ENCODE data around the gene KIF26B. TPM values are rescaled to one million over a fixed set of nuclear protein-coding genes. Genes with fewer than 3 reads are reported as not detected.
"Not testable (repeated sequence)": the region's sequence is repeated elsewhere in the genome, so short reads cannot be mapped to it uniquely, and the experiment has no call there.

KIF26B gene
- total RNA-seq, 4 donors from 2014 or later: 2.4 to 6.7 (median 6.1) TPM

- WGBS, 2 donors: 76 to 81% methylated on average over 5 of the region's 5 CpGs
- H3K27me3 ChIP-seq: no peaks in the 10 kb centered on the region
- intact Hi-C loops (cut with DNase I): no loop called here
- no peak for DNase-seq
- no peak overlapping the region for H3K4me3 ChIP-seq (replicated peaks in 1 of 3)
- H3K4me1 ChIP-seq: no peaks in the 10 kb centered on the region
- no peak for TF ChIP-seq CTCF (IDR thresholded peaks at IDR 0.05)
- TF ChIP-seq POLR2A (IDR thresholded peaks at IDR 0.05): no peak
- no peak overlapping the region for H3K27ac ChIP-seq
- no peaks in the 10 kb centered on the region for H3K9me3 ChIP-seq
- no peaks in the 10 kb centered on the region for H3K36me3 ChIP-seq
These were observed 243.4 kb downstream of the KIF26B start for GRCh38 chr1:245398180-245398579.

DNA sequence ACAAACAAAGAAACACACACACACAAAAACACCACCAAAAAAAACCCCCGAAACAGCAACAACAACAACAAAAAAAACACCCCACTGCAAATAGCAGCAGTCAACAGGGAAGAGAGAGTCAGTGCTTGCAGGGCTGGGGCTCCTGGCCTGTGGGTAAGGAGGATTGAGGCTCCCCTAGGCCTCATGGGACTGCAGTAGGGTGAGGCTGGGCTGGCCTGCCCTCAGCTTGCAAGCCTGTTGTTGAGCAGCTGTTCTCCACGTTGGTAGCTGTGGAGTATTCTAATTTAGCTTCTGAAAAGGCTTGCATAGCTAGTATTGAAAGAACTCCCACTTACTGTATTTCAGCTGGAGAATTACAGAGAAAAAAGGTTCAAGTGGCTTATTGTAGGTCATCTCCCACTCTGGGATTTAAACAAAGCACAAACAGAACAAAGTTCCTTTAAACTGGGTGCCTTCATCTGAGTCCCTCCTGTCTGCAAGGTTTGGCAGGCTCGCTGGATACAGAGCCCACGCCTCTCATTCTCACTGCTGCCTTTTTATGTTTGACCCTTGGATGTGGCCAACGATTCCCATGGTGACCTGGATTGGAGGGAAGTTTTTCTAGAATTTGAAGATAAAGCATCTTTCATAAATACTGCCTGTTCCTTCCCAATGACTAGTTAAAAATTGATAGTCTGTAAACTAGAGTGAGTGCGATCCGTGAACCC is 247.2 kb downstream of the KIF26B start:
- no peak for DNase-seq
- intact Hi-C loops (cut with DNase I): no loop called here

GRCh38 chr1:245402998-245403397 is 248.2 kb downstream of the KIF26B start:
- intact Hi-C loops (cut with DNase I); DNase-seq; H3K27me3 ChIP-seq; H3K4me1 ChIP-seq; H3K36me3 ChIP-seq; H3K9me3 ChIP-seq; H3K4me3 ChIP-seq (replicated peaks in 1 of 3); H3K27ac ChIP-seq: not testable (repeated sequence)
- WGBS, 2 donors: 97 to 98% methylated on average over 4 of the region's 4 CpGs

More for the DNA sequence above, 247.2 kb downstream of the KIF26B start:
- no peaks in the 10 kb centered on the region for H3K9me3 ChIP-seq
- no peaks in the 10 kb centered on the region for H3K27me3 ChIP-seq
- WGBS, 2 donors: 82 to 85% methylated on average over 7 of the region's 7 CpGs
- H3K4me3 ChIP-seq (replicated peaks in 1 of 3): no peak overlapping the region
- no peak for TF ChIP-seq CTCF (IDR thresholded peaks at IDR 0.05)
- TF ChIP-seq POLR2A (IDR thresholded peaks at IDR 0.05): no peak
- H3K4me1 ChIP-seq: no peaks in the 10 kb centered on the region
- H3K36me3 ChIP-seq: no peaks in the 10 kb centered on the region
- no peak overlapping the region for H3K27ac ChIP-seq

- no peak overlapping the region for H3K4me3 ChIP-seq (replicated peaks in 1 of 3)
- H3K9me3 ChIP-seq: no peaks in the 10 kb centered on the region
- no peak overlapping the region for H3K27ac ChIP-seq
- no peaks in the 10 kb centered on the region for H3K36me3 ChIP-seq
- intact Hi-C loops (cut with DNase I): no loop called here
- no peaks in the 10 kb centered on the region for H3K27me3 ChIP-seq
- WGBS, 2 donors: 72% methylated on average over 1 of the region's 1 CpG
- no peak for DNase-seq
- no peaks in the 10 kb centered on the region for H3K4me1 ChIP-seq
- TF ChIP-seq CTCF (IDR thresholded peaks at IDR 0.05) (no peak), POLR2A (IDR thresholded peaks at IDR 0.05) (no peak)
These were observed 249.7 kb downstream of the KIF26B start for GRCh38 chr1:245404527-245404926.

DNA sequence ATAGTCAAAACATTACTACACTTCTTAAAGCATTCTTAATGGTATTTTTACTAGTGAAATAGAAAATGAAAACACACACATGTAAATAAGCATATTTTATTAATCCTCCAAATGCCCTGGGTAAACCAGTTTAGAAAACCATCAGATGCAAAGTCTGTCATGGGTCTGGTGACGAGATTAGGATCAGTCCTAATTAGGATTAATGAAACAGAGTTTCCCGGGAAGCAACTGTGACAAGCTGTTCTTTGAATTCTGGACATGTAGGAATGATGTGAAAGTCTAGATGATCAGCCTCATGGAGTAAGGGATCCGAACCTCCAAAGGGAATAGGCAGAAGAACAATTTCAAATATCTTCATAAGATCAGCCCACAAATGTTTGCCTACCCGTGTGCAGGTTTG is 250.2 kb downstream of the KIF26B start:
- intact Hi-C loops (cut with DNase I): no loop called here
- WGBS, 2 donors: 81 to 87% methylated on average over 4 of the region's 4 CpGs
- no peak for TF ChIP-seq CTCF (IDR thresholded peaks at IDR 0.05)
- no peaks in the 10 kb centered on the region for H3K9me3 ChIP-seq
- H3K4me3 ChIP-seq (replicated peaks in 1 of 3): no peak overlapping the region
- H3K27ac ChIP-seq: no peak overlapping the region
- no peak for DNase-seq
- no peaks in the 10 kb centered on the region for H3K27me3 ChIP-seq
- no peaks in the 10 kb centered on the region for H3K4me1 ChIP-seq
- H3K36me3 ChIP-seq: no peaks in the 10 kb centered on the region
